GM18870 (cell line): ENCODE data around the gene MRRF.

Source experiments
- ATAC-seq: cut with Tn5 transposase; IDR thresholded peaks from one replicate; pipeline ENCODE4 v1.9.1; 2021; ENCODE audit warnings: moderate library complexity; ENCODE audit not compliant: unreplicated experiment

The MRRF gene

GRCh38 chr9:122228191-122228567, 36.5 kb upstream of the MRRF start:
- no peak for ATAC-seq

- ATAC-seq: no peak
Observed at GRCh38 chr9:122228568-122229484, 35.9 kb upstream of the MRRF start, which contains the start of gene LHX6. Gene LHX6 (minus strand): TSS chr9:122228957. CDS start chr9:122228740, 217 bp downstream.

GRCh38 chr9:122229485-122229837, 35.2 kb upstream of the MRRF start:
- no peak for ATAC-seq

GRCh38 chr9:122232796-122233306, 31.8 kb upstream of the MRRF start:
- no peak for ATAC-seq

GRCh38 chr9:122234022-122234748, 30.5 kb upstream of the MRRF start:
- no peak for ATAC-seq

GRCh38 chr9:122236681-122237080, 28.0 kb upstream of the MRRF start:
- no peak for ATAC-seq

GRCh38 chr9:122239722-122240121, 25.0 kb upstream of the MRRF start:
- ATAC-seq: no peak

GRCh38 chr9:122244349-122244748, 20.3 kb upstream of the MRRF start:
- no peak for ATAC-seq

GRCh38 chr9:122246666-122247065, 18.0 kb upstream of the MRRF start:
- no peak for ATAC-seq

GRCh38 chr9:122248448-122248865, 16.2 kb upstream of the MRRF start:
- ATAC-seq: no peak

- ATAC-seq: no peak
Observed at GRCh38 chr9:122251351-122251750, 13.3 kb upstream of the MRRF start.

GRCh38 chr9:122252796-122253195, 11.9 kb upstream of the MRRF start:
- no peak for ATAC-seq

GRCh38 chr9:122254761-122255160, 9.9 kb upstream of the MRRF start:
- ATAC-seq: no peak

GRCh38 chr9:122256206-122256605, 8.5 kb upstream of the MRRF start:
- no peak for ATAC-seq

- ATAC-seq: no peak
Observed at GRCh38 chr9:122258886-122259415, 5.7 kb upstream of the MRRF start.

GRCh38 chr9:122261469-122261881, 3.2 kb upstream of the MRRF start:
- no peak for ATAC-seq

GRCh38 chr9:122262073-122262472, 2.6 kb upstream of the MRRF start:
- ATAC-seq: no peak

GRCh38 chr9:122263699-122264349, 858 bp upstream of the MRRF start:
- no peak for ATAC-seq

- peak; percentile 41 for ATAC-seq
Observed at GRCh38 chr9:122265149-122265915, 650 bp downstream of the MRRF start.

- ATAC-seq: no peak
Observed at GRCh38 chr9:122268041-122268814, 3.5 kb downstream of the MRRF start.
